Cortex of kidney (tissue), 1 donor: Measurements from ENCODE around the gene CCL21.
"Not testable (repeated sequence)": the region's sequence is repeated elsewhere in the genome, so short reads cannot be mapped to it uniquely, and the experiment has no call there.

Source experiments
- DNase-seq: peaks from one replicate; lab custom pipeline; 2025; lab: John Stamatoyannopoulos, UW

CCL21 gene, protein sequence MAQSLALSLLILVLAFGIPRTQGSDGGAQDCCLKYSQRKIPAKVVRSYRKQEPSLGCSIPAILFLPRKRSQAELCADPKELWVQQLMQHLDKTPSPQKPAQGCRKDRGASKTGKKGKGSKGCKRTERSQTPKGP

DNA sequence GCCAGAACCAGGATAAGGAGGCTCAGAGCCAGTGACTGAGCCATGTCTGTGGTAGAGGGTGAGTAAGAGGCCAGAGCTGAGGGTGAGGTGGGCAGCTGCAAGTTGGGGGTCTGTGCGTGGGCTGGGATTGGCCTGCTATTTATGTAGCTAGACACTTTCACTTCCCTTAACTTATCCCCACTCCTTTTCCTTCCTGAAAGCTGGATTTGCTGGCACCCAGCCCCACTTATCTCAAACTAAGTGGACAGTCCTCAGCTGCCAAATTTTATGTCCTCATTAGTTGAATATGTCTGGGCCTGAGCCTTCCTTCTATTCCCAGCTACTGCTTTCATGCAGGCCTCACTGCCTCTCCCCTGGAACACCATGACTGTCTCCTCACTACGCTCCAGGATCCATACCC, at the start of gene CCL21:
CCL21 (minus strand) TSS at position 114 of the 400 bp plus-strand sequence; CDS start at position 44, 70 bp downstream.
- DNase-seq = no peak

DNA sequence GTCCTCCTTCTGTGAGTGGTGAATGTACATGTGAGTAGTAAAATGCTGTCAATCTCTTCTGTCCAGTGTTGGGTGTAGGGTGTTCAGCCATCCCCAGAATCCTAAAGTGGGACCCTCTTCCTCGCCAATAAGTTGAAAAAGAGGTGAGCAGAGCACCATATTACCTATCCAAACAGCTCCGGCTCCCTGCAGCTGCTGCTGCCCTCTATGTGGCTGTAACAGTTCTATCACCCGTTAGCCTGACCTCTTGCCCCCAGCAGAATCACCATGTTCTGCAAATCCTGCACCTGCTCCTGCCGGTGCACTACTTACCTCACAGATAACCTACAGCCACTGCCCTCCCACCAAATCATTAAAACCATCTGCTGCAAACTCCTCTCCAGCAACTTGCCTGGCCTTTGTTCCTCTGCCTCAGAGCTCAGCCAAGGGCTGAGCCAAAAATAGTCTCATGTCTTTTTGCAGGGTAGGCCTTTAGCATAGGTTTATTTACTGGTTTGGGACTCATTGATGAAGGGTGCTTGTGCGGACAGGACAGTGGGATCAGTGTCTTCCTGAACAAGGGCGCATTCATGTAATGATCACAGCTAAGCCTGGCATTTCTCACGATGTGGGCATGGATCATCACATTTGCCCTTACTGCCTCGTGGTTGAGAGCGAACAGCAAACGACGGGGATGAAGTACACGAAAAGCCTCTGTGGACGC, 49.6 kb upstream of the CCL21 start:
- no peak for DNase-seq

DNA sequence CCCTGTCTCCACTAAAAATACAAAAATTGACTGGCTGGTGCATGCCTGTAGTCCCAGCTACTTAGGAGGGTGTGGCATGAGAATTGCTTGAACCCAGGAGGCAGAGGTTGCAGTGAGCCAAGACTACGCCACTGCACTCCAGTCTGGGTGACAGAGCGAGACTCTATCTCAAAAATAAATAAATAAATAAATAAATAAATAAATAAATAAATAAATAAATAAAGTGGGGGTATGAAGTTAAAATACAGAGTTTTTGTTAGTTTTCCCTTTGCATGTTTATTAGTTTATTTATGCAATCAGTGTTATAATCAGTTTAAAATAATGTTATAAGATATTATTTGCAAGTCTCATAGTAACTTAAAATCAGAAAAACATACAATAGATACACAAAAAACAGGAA, 40.4 kb upstream of the CCL21 start:
- not testable (repeated sequence) for DNase-seq

DNA sequence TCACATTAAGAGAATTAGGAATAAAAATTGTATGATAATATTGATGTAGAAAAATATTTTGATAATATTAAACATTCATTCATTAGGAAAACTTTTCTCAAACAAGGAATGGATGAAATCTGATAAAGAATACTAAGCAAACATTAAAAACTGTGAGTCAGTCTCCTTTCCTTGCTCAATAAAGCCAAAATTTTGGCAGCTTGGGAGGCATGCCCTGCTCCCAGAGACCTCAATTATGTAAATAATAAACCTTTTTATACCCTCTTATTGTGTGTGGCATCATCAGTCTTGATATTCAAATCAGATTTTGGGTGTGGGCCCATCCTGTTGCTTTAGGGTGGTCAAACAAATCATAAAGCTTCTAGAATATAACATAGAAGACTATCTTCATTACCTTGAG, 36.6 kb upstream of the CCL21 start:
- no peak for DNase-seq

DNA sequence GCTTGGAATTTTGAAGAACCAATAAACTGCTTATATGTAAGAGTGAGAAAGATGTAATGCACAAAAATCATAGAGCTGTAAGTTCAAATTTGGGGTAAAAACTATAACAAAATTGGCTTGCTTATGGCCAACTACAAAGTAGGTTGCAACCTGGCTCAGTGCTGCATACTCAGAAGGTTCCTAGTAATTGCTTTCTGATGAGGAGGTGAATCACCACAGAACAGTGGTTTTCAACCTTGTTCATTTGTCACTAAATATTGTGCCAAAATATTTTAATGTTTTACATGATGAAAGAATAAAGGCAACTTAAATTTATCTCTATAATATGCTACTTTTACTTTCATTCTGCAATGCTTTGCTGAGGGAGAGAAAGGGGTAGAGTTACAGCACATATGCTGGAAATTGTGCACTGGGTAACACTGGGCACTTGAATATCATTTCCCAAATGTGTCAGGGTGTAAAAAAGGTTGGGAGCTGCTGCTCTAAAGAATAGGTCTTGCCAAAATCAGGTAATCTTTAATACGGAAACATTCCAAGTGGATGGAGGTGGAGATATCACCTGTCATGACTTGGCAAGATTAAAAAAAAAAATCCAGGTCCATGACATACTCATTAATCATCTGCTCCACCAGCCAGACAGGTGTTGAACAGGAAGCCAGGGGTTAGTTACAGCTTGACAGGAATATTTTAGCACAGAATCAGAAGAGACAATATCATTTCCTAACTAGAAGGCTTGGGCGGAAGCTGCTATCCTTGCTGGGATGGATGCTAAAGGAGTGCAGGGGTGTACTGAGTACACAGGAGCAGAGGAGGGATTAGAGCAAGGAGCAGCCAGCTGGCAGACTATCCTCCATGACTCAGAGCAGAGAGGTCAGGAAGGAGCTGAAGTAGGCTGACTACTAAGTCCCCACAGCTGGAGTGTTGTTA, 34.6 kb upstream of the CCL21 start:
- DNase-seq = no peak

DNA sequence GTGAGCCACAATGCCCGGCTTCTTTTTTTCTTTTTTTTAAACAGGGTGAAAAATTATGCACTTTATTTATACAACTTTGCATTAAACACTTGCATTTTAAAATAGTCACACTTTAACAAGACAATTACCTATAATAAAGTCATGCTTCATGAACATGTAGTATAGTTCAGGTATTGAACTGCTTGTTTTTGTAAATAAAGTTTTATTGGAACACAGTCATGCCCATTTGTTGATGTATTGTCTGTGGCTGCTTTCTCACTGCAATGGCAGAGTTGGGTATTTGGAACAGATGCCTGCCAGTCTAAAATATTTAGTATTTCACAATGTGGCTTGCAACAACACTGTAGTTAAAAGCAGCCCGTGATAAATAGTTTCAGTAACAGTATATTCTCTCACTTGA, 32.8 kb upstream of the CCL21 start:
- no peak for DNase-seq

DNA sequence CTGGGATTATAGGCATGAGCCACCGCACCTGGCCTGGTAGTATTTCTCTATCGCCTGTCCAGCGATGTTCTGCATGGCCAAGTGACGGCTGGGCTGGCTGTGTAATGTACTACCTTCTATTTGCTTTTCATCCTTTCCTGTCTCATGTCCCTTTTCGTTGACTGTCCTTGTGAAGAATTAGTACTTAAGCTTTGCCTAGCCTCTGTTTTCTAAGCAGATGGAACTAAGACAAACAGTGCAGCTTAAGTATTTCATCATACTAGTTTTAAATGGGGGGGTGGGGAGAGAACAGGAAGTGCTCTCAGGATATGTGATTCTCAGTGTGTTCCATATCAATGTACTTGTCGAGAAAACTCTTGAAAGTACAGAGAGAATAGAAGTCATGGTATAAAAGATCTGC, 31.7 kb upstream of the CCL21 start:
- DNase-seq = no peak

DNA sequence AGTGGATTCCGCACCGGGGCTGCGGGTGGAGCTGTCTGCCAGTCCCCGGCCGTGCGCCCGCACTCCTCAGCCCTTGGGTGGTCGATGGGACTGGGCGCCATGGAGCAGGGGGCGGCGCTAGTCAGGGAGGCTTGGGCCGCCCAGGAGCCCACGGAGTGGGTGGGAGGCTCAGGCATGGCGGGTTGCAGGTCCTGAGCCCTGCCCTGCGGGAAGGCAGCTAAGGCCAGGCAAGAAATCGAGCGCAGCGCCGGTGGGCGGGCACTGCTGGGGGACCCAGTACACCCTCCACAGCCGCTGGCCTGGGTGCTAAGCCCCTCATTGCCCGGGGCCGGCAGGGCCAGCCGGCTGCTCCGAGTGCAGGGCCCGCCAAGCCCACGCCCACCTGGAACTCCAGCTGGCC, 30.2 kb upstream of the CCL21 start:
- not testable (repeated sequence) for DNase-seq

DNA sequence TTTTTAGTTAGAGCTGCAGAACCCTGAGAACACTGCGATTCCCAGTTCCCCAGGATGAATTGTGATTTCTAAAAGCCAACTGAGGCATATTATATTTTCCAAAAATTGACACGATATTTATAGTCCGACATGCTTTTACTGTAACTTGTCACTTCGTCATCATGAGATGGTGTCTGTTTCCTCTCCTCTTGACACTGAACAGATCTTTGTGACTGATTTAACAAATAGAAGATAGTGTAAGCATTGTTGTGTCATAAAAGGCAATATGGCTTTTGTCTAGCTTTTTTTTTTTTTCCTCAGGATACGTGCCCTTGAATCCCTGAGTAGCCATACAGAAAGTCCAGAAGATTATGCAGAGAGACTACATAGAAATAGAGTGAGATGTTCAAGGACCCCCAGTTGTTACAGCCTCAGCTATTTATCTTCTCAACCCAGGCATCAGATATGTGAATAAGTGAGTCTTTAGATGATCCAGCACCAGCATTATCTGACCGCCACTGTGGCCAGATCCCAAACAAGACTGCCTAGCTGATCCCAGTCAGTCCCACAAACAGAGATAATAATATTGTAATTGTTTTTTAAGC, 27.8 kb upstream of the CCL21 start:
- no peak for DNase-seq

DNA sequence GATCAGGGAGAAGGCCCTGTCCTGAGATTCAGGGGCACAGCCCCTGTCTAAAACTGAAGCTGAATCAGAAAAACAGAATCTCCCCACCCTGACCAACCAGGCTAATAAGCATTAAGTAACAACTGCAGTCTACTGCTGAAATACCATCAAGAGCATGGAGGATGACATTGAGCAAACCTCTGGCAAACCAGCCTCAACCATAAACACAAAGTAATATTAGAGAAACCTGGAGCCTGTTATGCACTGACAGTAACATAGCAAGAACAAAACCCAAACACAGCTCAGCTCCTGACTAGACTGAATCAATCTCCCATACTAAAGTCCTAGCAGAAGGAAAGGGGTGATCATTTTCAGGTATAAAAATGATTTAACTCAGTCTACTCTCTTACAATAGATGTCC, 24.8 kb upstream of the CCL21 start:
- no peak for DNase-seq

DNA sequence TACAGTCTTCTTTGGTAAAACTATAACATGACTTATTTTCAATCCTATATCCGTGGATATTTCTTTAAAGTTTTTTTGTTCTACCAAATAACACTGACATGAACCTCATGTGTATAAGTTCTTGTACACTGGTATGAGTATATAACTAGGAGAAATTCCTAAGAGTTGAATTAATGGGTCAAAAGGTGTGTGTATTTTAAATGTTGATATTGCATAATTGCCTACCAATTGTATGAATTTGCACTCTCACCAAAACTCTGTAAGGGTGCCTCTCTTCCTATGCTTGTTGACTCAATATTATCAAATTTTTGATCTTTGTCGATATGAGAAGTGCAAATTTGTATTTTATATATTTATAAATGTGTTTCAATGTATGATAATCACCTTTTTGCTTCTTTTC, 22.9 kb upstream of the CCL21 start:
- no peak for DNase-seq

DNA sequence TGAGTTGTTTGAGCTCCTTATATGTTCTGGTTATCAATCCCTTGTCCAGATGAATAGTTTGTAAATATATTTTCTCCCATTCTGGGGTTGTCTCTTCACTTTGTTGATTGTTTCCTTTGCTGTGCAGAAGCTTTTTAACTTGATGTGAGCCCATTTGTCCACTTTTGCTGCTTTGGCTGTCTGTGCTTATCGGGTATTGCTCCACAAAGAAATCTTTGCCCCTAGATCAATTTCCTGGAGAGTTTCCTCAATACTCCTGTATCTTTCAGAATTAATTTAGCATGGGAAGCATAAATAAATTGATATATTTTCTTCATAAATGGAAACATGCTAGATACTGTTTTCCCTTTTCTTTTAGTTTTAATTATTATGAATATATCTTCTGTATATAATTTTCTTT, 22.5 kb upstream of the CCL21 start:
- DNase-seq = no peak

DNA sequence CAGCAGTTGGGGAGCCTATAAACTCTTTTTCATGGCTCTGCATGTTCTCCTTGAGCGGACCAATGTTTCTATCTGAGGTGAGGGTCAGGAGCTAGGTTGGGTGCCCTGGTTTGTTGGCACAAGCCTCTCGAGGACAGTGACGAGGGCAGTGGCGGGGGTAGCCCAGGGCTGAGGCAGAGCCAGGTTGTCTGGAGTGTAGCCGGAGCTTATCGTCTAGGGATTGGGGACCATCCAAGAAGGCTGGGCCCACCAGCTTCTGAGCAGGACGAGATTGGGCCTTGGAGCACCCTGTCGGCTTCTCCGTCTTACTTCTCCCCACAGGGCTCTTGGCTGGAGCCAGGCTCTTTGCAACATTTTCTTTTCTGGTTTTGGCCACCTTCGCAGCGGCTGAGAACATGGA, 13.2 kb upstream of the CCL21 start:
- DNase-seq = no peak

DNA sequence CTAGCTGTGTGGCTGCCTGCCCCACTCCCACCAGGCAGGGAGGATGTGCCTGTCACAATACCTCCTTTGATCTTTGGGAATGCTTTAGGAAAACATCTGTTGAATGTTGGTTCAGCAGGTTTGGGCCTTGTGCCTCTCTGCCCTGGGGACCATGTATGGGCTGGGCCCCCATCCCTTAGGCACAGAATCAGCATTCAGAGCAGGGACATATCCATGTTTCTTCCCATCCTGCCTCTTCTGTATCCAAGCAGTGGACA, 9.8 kb upstream of the CCL21 start:
- DNase-seq = not testable (repeated sequence)

DNA sequence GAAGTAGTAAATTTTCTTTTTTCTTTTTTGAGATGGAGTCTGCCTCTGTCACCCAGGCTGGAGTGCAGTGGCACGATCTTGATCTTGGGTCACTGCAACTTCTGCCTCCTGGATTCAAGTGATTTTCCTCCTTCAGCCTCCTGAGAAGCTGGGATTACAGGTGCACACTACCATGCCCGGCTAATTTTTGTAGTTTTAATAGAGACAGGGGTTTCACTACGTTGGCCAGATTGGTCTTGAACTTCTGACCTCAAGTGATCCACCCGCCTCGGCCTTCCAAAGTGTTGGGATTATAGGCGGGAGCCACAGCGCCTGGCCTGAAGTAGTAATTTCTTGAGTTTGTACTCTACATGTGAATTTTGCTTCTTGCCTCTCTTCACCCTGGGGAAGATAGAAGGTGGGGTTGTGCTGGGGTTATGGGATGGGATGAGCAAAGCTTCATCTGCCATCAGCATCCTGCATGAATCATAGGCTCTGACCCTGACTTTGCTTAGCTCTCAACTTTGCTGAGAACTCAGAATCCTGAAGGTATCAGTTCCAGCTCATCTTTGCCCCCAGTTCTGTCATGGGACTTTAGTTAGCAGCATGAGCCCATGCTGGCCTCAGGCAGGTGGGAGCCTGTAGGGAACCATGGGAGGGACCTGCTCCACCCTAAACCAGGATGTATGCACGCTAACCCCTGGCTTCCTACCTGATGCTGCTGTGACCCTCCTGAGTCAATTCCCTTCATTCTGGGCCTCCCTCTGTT, 9.3 kb upstream of the CCL21 start:
- no peak for DNase-seq

DNA sequence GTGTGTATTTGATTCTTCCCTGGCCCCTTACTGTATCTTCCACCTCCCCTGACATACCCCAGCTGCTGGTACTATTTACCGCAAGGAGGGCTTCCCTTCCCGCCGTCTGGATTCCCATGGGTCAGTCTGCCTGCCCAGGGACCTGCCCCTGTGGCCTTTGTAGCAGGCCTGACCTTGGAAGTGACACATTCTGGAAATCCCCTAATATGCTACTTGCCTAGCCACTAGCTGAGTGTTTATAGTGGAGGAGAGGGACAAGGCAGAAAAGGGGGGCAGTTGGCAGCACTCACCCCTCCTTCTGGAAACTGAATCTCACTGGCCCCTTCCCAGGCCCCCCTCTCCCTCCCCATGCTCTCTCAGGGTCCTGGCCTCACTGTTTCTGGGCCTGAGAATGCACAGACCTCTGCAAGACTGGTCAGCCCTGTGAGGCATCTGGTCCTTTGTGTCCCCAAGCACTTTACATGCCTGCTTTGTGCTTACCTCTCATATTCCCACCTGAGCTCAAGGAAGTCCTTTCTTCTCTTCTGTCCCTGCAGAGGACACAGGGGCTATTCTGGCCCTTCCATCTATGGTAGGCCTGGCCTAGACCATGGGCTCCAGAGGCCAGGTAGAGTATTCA, 8.2 kb upstream of the CCL21 start:
- DNase-seq = no peak

DNA sequence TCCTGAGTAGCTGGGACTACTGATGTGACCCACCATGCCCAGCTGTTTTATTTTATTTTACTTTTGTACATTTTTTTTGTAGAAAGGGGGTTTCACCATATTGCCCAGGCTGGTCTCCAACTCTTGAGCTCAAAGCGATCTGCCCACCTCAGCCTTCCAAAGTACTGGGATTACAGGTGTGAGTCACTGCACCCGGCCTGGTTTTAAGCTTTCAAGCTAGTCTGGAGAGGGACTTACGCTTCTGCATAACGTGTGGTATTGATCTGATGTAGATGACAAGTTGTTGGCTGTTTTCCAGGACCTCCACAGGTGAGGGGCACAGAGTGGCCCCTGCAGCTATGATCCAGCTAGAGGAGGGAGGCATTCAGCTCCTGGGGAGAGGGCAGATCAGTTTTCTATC, 6.8 kb upstream of the CCL21 start:
- DNase-seq = no peak

DNA sequence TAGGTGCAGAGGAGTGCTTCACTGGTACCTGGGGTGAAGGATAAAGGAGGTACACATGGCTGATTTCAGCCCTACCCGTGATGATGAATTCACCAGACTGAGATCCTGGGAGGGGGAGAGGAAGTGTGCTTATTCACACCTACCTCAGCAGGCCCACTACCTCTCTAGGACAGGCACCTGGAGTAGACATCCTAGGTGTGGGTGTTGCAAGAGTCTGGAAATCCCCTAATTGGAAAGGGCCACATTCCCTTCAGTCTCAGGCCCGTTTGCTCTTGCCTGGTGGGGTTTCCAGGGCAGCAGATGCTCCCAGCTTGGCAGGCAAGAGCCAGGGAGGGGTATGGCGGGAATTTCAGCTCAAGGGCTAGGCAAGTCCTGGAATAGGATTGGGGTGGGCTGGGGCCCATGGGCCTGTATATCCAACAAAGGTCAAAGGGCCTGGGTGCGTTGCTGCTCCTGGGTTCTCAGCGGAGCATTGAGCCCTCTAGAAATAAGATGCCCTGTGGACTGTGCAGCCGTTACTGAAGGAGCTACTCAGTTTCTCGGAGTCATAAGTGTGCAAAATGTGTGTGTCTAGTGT, 5.8 kb upstream of the CCL21 start:
- DNase-seq = no peak

DNA sequence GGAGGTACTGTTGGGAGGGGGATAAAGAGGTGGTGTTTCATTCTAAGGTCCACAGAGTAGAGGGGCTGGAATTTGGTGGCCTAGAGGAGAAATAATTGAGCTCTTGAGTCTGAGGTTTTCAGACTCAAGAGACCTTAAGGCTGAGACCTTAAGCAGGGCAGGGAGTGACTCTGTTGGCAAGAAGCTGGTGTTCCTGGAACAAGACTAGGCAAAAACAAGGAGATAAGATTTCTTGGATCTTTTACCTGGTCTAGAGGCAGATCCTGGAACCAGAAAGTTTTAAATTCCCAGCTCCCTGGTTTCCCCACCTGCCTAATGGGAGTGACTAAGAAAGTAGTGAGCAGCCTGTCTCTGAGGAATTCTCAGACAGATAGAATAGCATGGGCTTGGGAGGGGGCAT, 4.1 kb upstream of the CCL21 start:
- no peak for DNase-seq

DNA sequence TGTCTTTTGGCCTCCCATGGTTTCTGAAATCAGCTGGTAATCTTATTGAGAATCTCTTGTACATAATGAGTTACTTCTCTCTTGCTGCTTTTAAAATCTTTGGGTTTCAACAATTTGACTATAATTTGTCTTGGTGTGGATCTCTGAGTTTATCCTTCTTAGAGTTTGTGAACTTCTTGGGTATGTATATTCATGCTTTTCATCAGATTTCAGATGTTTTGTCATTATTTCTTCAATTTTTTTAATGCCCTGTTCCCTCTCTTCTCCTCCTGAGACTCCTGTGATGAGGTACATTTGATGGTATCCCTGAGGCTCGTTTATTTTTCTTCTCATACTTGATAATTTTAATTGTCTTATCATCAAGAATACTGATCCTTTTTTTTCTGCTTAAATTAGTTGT, 2.2 kb upstream of the CCL21 start:
- DNase-seq = no peak

DNA sequence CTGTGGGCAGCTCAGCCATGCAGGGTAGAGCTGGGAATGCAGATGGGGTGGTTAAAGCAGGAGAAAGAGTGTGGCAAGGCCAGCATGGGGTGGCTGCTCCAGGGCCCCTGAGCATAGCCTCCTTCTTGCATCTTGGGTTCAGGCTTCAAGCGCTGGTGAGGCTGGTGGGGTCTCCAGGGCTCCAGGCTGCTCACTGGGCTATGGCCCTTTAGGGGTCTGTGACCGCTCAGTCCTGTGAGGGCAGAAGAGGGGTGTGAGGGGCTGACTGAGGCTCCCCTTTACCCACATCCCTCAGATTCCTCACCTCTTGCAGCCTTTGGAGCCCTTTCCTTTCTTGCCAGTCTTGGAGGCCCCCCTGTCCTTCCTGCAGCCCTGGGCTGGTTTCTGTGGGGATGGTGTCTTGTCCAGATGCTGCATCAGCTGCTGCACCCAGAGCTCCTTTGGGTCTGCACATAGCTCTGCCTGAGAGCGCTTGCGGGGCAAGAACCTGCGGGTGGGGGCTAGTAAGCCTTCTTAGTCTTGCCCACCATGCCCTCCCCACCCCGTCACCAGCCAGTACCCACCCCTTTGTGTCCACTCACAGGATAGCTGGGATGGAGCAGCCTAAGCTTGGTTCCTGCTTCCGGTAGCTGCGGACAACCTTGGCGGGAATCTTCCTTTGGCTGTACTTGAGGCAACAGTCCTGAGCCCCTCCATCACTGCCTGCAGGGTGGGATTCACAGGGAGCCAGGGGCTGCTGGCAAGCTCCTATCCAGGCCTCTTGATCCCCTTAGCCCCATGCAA, 549 bp downstream of the CCL21 start:
- DNase-seq = no peak
